ENCODE results near the gene MPHOSPH8. TPM values are rescaled to one million over a fixed set of nuclear protein-coding genes. Genes with fewer than 3 reads are reported as not detected.
A peak's percentile ranks its signal among the peaks of the same experiment; 100 is the strongest.

Gene MPHOSPH8, protein sequence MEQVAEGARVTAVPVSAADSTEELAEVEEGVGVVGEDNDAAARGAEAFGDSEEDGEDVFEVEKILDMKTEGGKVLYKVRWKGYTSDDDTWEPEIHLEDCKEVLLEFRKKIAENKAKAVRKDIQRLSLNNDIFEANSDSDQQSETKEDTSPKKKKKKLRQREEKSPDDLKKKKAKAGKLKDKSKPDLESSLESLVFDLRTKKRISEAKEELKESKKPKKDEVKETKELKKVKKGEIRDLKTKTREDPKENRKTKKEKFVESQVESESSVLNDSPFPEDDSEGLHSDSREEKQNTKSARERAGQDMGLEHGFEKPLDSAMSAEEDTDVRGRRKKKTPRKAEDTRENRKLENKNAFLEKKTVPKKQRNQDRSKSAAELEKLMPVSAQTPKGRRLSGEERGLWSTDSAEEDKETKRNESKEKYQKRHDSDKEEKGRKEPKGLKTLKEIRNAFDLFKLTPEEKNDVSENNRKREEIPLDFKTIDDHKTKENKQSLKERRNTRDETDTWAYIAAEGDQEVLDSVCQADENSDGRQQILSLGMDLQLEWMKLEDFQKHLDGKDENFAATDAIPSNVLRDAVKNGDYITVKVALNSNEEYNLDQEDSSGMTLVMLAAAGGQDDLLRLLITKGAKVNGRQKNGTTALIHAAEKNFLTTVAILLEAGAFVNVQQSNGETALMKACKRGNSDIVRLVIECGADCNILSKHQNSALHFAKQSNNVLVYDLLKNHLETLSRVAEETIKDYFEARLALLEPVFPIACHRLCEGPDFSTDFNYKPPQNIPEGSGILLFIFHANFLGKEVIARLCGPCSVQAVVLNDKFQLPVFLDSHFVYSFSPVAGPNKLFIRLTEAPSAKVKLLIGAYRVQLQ
- polyA plus RNA-seq (ENCODE audit: insufficient read length in 12 of 12), result 100 to 1,000 TPM in 1 of 12 donors, 10 to 100 TPM in 11; 29.4 to 232 (median 38.6) TPM
- long read RNA-seq, donor 1, transcript MPHOSPH8-202 (3 exons, 1,048 nt), result major isoform, 7 of 205 reads
- long read RNA-seq, donor 1, partial matches to known transcripts, result 191 of 205 reads
- long read RNA-seq, donor 1, other reads (novel, unspliced or antisense), result 7 of 205 reads
- long read RNA-seq, donor 2, partial matches to known transcripts, result 33 of 45 reads
- long read RNA-seq, donor 2, other reads (novel, unspliced or antisense), result 10 of 45 reads
- long read RNA-seq, donor 3, partial matches to known transcripts, result 10 of 11 reads
- long read RNA-seq, donor 3, other reads (novel, unspliced or antisense), result 0 of 11 reads
- long read RNA-seq, donor 4, full-length matches to known transcripts, result 5 of 20 reads
- long read RNA-seq, donor 4, partial matches to known transcripts, result 15 of 20 reads
- long read RNA-seq, donor 4, other reads (novel, unspliced or antisense), result 0 of 20 reads
- long read RNA-seq, donor 5, full-length matches to known transcripts, result 6 of 128 reads
- long read RNA-seq, donor 5, partial matches to known transcripts, result 85 of 128 reads
- long read RNA-seq, donor 5, other reads (novel, unspliced or antisense), result 37 of 128 reads
- long read RNA-seq, donor 6, full-length matches to known transcripts, result 6 of 30 reads
- long read RNA-seq, donor 6, partial matches to known transcripts, result 24 of 30 reads
- long read RNA-seq, donor 6, other reads (novel, unspliced or antisense), result 0 of 30 reads
- long read RNA-seq, donor 7, partial matches to known transcripts, result 23 of 26 reads
- long read RNA-seq, donor 7, other reads (novel, unspliced or antisense), result 0 of 26 reads
- long read RNA-seq, donor 8, full-length matches to known transcripts, result 5 of 126 reads
- long read RNA-seq, donor 8, partial matches to known transcripts, result 103 of 126 reads
- long read RNA-seq, donor 8, other reads (novel, unspliced or antisense), result 18 of 126 reads
- long read RNA-seq, donor 9, partial matches to known transcripts, result 17 of 20 reads
- long read RNA-seq, donor 9, other reads (novel, unspliced or antisense), result 0 of 20 reads
- long read RNA-seq, donor 10, full-length matches to known transcripts, result 5 of 35 reads
- long read RNA-seq, donor 10, partial matches to known transcripts, result 30 of 35 reads
- long read RNA-seq, donor 10, other reads (novel, unspliced or antisense), result 0 of 35 reads
- long read RNA-seq, donor 11, transcript MPHOSPH8-202 (3 exons, 1,048 nt), result major isoform, 7 of 66 reads
- long read RNA-seq, donor 11, partial matches to known transcripts, result 59 of 66 reads
- long read RNA-seq, donor 11, other reads (novel, unspliced or antisense), result 0 of 66 reads

DNA sequence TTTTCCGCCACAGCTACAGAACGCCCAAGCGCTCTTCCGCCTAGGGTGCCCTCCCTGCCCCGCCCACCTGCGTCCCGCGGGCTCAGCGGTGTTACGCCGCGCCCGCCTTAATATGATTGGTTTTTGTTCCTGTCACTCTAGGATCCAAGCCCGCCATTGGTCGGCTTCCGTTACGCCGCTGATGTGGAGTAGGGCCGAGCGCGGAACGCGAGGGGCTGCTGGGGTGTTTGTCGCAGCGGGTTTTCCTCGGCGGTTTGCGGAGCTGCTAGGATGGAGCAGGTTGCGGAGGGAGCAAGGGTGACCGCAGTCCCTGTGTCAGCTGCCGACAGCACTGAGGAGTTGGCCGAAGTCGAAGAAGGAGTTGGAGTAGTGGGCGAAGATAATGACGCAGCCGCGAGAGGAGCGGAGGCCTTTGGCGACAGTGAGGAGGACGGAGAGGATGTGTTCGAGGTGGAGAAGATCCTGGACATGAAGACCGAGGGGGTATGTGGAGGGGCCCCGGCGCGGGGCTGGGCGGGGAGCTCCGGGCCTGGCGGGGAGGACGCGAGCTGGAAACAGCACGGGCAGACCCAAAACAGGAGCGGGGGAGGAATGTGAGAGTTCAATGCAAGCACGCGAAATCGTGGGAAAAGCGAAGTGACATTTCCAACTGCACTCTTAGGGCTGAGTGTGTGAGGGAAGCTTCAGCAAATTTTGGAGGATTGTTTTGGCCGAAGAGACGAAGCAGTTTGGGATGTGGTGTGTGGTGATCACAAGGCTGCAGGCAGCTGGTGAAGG, at the start of gene MPHOSPH8:
Gene MPHOSPH8 (plus strand): TSS at position 181 of the 777 bp plus-strand sequence. CDS start 90 bp downstream, at position 271.
- peak; percentile 98 for DNase-seq

DNA sequence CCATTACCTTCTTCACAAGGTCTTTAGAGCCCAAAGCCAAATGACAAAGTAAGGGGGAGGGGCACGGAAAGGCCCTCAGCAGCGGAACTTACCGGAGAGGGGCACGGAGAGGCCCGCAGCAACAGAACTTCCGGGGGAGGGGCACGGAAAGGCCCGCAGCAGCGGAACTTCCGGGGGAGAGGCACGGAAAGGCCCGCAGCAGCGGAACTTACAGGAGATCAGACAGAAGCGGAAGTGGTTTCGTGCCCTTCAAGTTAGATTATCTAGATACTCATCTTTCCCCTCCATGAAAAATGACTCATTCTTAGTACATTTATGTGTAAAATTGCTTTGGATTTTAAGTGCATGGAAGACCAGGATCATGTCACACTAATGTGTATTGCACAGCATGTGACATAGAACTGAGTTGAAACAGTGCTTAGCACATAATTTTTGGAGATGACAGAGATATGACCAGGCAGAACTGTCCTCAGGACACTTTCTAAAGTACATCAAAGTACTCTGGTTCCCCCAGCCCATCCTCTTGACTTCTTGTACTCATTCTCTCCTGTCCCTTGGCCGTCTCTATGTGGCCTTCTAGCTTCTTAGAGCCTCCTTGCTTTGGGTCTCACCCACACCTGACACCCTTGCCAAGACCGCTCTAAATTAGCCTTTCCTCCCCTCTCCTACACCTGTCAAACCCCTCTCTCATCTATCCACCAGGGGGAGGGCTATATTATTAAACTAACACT, 46.4 kb upstream of the MPHOSPH8 start:
- no peak for DNase-seq

DNA sequence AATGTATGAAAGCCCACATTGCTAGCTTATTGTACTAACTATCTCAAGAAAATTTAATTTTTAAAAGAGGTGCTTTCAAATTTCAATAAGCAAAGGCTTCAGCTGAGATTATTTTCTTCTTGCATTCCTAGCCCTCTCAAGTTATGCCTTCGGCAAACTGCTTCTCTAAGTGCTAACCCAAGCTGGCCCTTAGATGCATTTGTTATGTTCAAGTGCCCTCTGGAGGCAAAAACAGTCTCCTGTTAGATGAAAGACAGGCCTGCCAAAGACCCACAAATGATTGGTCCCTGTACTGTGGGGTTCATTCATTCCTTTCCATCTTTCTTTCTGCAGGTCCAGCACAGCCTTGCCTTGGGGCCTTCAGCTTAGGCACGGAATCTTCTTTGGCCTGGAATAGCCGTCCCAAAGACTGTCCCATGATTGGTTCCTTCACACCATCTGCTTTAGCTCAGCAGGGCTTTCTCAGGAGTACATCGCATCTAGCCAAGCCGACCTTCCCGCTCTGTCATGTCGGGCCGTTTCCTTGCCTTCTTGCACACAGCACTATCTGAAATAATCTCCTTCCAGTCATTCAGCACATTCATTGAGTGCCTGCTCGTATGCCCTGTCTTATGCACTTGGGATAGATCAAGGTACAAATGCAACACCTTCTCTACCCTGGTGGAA, 45.7 kb upstream of the MPHOSPH8 start:
- no peak for DNase-seq

DNA sequence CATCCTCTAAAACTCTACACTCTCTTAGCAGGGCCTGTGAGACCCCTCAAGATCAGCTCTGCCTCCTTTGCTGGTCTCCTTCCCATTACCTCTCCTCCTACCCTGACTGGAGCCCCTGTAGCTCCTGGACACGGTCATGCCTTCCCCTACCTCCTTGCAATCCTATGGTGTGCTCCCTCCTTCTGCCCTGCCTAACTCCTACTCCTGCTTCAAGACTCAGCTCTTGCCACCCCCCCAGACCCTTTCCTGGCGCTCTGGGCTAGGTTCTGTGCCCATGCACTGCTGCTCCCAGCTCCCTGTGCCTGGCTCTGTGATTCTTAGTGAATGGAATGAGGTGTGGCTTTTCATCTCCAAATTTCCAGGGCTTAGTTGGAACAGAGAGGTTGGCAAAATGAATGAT, 44.1 kb upstream of the MPHOSPH8 start:
- DNase-seq, result no peak

DNA sequence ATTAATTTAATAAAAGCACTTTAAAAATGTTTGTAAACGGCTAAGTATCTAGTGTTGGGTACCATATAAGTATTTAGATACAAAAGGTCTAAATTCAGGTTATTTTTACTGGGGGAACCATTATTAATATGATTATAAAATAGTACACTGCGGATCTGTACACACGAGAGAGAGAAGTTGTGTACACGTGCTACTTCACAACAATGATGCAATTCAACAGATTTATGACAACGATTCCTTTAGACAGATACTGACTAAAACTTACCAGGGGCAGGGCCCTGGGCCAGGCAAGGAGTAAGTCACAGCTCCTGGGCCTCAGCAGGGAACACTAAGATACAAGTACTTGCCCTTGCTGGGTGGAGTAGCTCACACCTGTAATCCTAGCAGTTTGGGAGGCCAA, 43.0 kb upstream of the MPHOSPH8 start:
- no peak for DNase-seq

DNA sequence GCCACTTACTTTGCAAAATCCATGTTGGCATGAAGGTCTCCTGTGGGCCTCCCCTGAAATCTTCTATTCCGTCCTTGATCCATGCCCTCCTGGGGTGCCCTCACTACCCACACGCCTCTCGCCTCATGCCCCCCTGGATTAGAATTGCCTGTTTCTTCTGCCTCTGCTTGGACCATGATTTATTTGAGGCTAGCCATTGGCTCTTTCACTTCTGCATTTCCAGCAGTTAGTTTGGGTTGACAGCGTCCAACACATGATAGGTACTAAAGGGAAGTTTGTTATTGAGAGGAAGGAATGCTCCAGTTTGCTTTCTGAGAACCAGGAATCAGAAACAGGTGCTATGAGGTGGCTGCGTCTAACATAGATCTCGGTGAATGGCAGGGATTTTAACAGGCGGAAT, 41.6 kb upstream of the MPHOSPH8 start:
- DNase-seq, result no peak

DNA sequence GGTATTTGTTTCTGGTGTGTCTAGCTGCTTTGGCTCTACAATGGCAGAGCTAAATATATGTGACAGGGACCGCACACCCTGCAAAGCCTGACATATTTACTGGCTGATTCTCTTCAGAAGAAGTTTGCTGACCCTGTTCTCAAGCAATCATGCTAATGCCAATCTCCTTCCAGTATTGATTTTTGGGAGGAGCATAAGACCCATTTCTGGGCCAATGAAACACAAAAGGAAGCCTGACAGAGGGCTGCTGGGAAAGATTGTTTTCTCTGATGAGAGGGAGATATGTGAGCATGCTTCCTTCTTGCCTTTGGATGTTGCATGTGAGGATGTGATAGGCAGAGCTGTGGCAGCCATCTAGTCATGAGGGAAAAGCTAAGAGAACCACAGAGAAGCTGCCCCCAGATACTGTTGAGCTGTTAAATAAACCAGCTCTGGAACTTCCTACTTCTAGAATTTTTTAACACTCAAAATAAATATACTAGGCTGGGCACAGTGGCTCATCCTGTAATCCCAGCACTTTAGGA, 40.7 kb upstream of the MPHOSPH8 start:
- no peak for DNase-seq

DNA sequence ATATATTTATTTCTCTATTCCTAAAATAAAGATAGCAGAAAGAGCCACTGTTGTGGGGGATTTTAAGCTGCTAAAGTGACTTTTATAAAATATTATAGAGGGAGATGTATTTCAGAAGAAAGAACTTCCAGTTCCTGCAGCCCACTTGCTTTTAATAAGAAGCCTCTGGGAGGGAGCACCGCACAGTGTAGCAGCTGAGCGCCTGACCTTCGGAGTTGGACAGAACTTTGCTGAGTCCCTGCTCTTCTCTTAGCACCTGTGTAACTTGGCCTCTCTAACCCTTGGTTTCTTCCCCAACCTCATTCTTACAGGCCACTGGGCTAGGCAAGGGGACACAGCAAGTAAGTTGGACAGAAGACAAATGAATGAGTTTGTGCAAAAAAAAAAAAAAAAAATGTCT, 37.4 kb upstream of the MPHOSPH8 start:
- DNase-seq, result no peak

DNA sequence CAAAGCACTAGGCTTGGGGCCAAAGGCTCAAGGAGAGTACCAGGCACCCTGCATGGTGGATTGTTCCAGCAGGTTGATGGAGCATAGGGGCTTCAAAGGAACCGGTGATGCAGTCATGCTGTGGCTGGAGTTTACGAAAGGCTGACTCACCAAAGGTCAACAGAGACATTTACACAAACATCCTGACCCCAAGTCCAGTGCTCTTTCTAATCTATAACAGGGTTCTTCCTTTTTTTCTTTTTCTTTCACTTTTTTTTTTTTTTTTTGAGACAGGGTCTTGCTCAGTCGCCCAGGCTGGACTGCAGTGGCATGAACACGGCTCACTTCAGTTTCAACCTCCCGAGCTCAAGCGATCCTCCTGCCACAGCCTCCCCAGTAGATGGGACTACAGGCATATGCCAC, 36.5 kb upstream of the MPHOSPH8 start:
- DNase-seq, result no peak

DNA sequence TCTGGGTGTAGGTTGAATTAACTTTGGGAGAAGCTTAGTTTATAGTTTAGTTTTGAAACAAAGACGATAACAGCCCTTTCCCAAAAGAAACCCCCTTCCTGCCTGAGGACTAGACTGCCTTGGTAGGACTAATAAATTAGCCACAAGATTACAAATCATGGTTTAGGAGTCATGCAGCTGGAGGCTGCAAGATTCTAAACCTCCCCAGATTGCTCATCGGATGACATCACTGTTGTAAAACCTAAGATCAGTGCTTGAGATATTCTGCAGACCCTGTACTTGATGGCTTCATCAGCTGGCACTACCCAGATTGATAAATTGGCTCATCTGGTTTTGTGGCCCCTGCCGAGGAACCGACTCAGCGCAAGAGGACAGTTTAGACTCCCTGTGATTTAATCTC, 35.9 kb upstream of the MPHOSPH8 start:
- DNase-seq, result no peak

DNA sequence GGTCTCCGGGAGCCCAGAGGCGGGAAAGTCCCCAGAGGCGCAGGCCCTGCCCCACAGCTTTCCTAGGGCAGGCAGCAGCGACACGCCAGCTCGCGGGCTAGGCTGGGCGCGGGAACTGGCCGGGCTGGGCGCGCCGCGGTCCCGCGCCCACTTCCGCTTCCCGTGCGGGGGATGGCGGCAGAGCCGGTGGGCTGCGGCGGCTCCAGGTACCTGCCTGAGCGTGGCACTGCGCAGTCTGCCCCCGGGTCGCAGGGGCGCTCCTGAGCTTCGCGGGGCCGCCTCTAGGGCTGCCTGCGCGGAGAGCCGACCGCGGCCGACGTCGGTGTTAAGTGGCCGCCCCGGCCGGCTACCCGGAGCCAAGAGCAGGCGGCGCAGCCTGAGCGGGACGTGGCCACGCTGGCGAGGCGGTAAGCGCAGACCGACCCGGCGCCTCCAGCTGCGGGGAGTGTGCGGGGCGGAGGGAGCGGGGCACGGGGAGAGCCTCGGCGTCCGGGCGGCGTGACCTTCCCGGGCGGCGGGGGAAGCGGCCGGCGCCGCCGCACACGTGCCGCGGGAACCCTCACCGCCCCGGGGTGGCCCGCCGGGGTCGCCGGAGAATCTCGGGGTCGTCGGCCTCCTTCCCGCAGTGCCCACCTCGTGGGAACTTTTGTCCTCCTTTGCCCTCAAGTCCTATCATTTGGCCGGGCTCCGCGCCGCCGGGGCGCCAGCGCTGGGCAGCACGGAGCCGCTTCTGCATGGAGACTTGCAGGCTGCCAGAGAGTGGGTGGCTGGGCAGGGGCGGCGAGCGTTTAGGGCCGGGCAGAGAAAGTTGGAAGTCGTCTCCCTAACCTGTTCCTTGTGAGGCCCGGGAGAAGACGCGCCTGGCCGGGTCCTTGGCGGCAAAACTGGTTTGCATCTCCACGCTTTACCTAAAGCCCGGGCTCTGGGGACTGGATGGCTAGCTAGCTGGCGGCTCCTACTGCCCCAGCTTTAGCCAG, 31.4 kb upstream of the MPHOSPH8 start:
- DNase-seq, result no peak

DNA sequence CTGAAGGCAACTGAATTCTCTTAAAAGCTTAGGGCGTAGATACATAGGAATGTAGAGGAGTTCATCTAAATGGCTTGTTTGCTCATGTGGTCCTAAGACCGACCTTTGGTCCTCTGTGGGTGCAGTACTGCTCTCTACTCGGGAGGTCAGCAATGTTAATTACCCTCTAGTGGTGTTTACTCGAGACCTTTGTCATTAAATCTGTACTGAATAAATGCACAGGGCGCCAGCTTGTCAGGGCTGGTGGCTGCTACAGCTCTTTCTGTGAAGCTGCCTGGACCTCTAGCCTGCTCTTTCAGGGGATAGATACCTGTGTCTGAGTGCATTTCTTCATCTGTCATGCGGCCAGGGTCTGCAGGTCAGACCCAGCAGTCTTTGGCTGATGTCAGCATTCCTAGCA, 29.2 kb upstream of the MPHOSPH8 start:
- DNase-seq, result no peak

DNA sequence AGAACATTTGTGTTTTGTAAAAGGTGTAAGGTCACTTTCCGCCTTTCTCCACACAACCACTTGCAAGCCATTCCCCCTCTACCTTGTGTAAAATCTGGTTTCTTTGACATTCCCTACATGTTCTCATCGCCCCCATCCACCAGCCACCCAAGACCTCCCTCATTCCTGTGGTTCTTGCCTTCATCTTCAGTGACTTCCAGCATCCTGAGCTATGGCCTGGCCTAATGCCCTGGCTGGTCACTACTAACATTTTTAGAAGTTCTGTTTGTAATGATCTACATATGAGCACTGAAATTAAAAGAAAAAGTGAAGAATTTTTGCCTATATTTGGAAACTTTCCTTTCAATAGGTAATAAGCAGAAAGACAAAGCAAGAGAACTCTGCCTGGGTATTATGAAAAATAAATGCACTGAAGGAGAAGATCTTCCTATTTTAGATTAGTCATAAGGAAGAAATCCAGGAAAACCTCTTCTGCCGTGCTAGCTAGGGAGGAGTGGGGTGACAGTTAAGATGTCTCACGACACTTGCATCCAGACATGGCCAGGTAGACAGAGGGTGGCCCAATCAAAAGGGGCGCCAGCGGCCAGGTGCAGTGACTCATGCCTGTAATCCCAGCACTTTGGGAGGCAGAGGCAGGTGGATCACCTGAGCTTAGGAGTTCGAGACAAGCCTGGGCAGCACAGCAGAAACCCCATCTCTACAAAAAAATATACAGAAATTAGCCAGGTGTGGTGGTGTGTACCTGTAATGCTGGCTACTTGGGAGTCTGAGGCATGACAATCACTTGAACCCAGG, 28.1 kb upstream of the MPHOSPH8 start:
- no peak for DNase-seq

DNA sequence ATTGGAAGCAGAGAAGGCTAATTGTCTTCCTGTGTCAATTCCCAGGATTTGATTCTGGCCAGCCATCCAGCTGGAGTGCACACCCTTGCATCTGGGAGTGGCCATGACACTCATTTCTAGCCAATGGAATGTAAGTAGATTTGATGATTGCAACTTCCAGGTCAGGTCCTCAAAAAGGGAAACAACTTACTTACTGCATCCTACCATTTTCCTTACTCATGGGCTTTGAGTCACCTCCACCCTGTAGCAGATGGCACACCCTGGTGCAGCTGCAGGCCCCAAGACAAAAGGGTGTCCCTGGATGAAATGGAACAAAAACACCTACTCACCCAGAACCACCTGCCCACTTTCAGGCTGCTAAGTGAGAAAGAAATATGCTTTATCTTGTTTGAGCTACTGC, 27.3 kb upstream of the MPHOSPH8 start:
- no peak for DNase-seq

DNA sequence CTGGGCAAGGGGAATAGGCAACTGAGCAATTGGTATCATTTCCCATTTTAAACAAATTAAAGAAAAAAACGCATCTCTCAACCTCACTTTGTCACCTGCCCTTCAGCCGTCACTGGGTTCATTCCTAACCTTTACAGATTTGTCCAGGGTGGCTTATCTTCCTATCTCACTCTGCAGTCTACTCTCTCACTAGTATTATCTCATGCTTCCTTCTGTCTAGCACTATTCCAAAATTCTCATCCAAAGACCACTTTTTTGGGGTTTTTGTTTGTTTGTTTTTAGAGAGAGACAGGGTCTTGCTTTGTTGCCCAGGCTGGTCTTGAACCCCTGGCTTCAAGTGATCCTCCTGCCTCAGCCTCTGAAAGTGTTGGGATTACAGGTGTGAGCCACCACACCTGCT, 26.7 kb upstream of the MPHOSPH8 start:
- no peak for DNase-seq

Measured in muscle of arm (tissue), 14 donors.